Measurements from ENCODE around the gene SLITRK5.

DNA sequence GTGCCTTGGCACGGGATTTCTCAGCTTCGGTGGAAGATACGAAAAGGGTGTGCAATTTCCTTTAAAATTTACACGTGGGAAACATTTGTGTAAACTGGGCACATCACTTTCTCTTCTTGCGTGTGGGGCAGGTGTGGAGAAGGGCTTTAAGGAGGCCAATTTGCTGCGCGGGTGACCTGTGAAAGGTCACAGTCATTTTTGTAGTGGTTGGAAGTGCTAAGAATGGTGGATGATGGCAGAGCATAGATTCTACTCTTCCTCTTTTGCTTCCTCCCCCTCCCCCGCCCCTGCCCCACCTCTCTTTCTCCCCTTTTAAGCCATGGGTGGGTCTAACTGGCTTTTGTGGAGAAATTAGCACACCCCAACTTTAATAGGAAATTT, 7.2 kb downstream of the SLITRK5 start:
- TF ChIP-seq POLR2A (conservative IDR thresholded peaks at IDR 0.05) (no peak), RFX1 (IDR thresholded peaks at IDR 0.05) (no peak), ZNF263 (CRISPR knock-in tag; IDR thresholded peaks at IDR 0.05; ENCODE audit: borderline replicate concordance) (no peak), GTF2F1 (IDR thresholded peaks at IDR 0.05; ENCODE audit: low read depth, low read length) (no peak), ZNF253 (CRISPR knock-in tag; conservative IDR thresholded peaks at IDR 0.05) (no peak), EP300 (IDR thresholded peaks at IDR 0.05; ENCODE audit: low read length) (no peak), ZNF644 (tag; IDR thresholded peaks at IDR 0.05; ENCODE audit: low read depth) (no peak), E2F8 (IDR thresholded peaks at IDR 0.05; ENCODE audit: low read depth, partially characterized antibody) (no peak), HDGF (IDR thresholded peaks at IDR 0.05) (no peak), NCOR1 (IDR thresholded peaks at IDR 0.05) (no peak), FIP1L1 (IDR thresholded peaks at IDR 0.05; ENCODE audit: low read depth, low read length, poor library complexity, severe bottlenecking) (no peak), ELF1 (tag; IDR thresholded peaks at IDR 0.05) (no peak)
